ENCODE results near the gene HSPB9.

GRCh38 chr17:42124256-42124655, 1.7 kb downstream of the HSPB9 start:
- no peak for TF ChIP-seq CTCF (IDR thresholded peaks at IDR 0.05)
- no peak for TF ChIP-seq POLR2A (IDR thresholded peaks at IDR 0.05)
- no peak for TF ChIP-seq EP300 (IDR thresholded peaks at IDR 0.05)
